ENCODE data around the gene MYL3.

DNA sequence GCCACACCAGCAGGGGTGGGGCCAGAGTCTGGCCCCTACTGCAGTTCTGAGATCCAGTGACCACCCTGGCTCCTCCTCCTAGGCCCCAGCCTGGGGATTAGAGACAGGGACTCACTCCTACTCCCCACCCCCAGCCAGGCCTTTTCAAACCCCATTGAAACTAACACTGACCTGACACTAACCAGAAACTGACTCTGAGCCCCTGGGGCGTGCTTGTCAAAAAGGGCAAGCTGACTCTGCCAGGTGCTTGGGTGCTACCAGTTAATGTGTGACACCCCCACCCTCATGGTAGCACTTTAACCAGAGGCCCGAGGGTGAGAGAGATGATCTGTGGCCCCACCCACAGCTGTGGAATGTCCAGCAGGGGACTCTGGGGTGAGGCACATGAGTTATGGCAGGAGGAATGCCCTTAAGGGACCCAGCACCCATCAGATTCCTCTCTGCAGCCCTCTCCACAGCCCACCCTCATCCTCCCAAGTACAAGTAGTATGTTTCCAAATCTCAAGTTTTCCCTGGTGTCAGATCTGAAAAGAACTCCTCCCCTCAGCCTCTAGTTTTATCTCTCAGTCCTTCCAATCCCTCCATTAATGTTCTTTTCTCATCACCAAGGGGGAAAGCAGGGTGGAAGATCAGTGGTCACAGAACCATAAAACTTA is 15.7 kb upstream of the MYL3 start:
- TF ChIP-seq, protein P1, sequence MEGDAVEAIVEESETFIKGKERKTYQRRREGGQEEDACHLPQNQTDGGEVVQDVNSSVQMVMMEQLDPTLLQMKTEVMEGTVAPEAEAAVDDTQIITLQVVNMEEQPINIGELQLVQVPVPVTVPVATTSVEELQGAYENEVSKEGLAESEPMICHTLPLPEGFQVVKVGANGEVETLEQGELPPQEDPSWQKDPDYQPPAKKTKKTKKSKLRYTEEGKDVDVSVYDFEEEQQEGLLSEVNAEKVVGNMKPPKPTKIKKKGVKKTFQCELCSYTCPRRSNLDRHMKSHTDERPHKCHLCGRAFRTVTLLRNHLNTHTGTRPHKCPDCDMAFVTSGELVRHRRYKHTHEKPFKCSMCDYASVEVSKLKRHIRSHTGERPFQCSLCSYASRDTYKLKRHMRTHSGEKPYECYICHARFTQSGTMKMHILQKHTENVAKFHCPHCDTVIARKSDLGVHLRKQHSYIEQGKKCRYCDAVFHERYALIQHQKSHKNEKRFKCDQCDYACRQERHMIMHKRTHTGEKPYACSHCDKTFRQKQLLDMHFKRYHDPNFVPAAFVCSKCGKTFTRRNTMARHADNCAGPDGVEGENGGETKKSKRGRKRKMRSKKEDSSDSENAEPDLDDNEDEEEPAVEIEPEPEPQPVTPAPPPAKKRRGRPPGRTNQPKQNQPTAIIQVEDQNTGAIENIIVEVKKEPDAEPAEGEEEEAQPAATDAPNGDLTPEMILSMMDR (IDR thresholded peaks at IDR 0.05): no peak
- no peak for TF ChIP-seq POLR2A (IDR thresholded peaks at IDR 0.05)
